HL-60 (cell line): ENCODE measurements around the gene HES7.

Source experiments
- DNase-seq, 2 experiments: peaks; one replicate each; pipeline ENCODE4 v3.0.0-alpha.2; 2010 to 2020; ENCODE audit warnings: low read depth in 1 of 2, low spot score in 1 of 2
- H3K27ac ChIP-seq: fragments of 250-450 bp; sonication (Bioruptor Pico); replicated peaks from 2 replicates; pipeline ENCODE4 v1.5.1; 2020; ENCODE audit warnings: mild to moderate bottlenecking, moderate library complexity
- H3K27me3 ChIP-seq: fragments of 250-450 bp; sonication (Bioruptor Pico); 2 replicates; pipeline ENCODE4 v1.5.1; 2021; ENCODE audit warnings: mild to moderate bottlenecking, moderate library complexity; ENCODE audit not compliant: insufficient read depth, poor library complexity, severe bottlenecking
- H3K4me3 ChIP-seq: replicated peaks from 2 replicates; pipeline ENCODE4 v1.5.1; 2011; ENCODE audit warnings: mild to moderate bottlenecking, control low read depth, low read length; ENCODE audit not compliant: insufficient read depth
- CTCF ChIP-seq: IDR thresholded peaks from one replicate; pipeline ENCODE4 v1.5.1; 2011; ENCODE audit warnings: low read length, control low read depth, inconsistent platforms; ENCODE audit not compliant: insufficient read depth
- GABPA ChIP-seq: IDR thresholded peaks from 2 replicates; pipeline ENCODE4 v1.6.1; 2012; ENCODE audit warnings: low read depth
- POLR2AphosphoS5 ChIP-seq: IDR thresholded peaks from 2 replicates; pipeline ENCODE4 v1.6.1; 2012; ENCODE audit warnings: low read depth
- REST ChIP-seq: IDR thresholded peaks from 2 replicates; pipeline ENCODE4 v1.6.1; 2012; ENCODE audit warnings: low read depth; ENCODE audit not compliant: insufficient replicate concordance
- SPI1 ChIP-seq: IDR thresholded peaks from 2 replicates; pipeline ENCODE4 v1.6.1; 2012; ENCODE audit warnings: low read depth, mild to moderate bottlenecking, borderline replicate concordance

HES7 gene

GRCh38 chr17:8072729-8073461 is 51.0 kb downstream of the HES7 start:
- DNase-seq, result no peak

GRCh38 chr17:8072341-8072728 is 51.6 kb downstream of the HES7 start:
- no peaks in the 10 kb centered on the region for H3K27me3 ChIP-seq

More at GRCh38 chr17:8072729-8073461, 51.0 kb downstream of the HES7 start:
- no peak overlapping the region for H3K4me3 ChIP-seq
- TF ChIP-seq GABPA (no peak), SPI1 (no peak), CTCF (no peak), POLR2AphosphoS5 (no peak), REST (no peak)
- no peak overlapping the region for H3K27ac ChIP-seq
- H3K27me3 ChIP-seq, result no peaks in the 10 kb centered on the region

More at GRCh38 chr17:8072341-8072728, 51.6 kb downstream of the HES7 start:
- no peak overlapping the region for H3K4me3 ChIP-seq
- TF ChIP-seq REST (no peak), POLR2AphosphoS5 (no peak), SPI1 (no peak), GABPA (no peak), CTCF (no peak)
- no peak overlapping the region for H3K27ac ChIP-seq
- no peak for DNase-seq
